Prostate gland (tissue), 2 donors: ENCODE data around the gene ZNF511. TPM values are rescaled to one million over a fixed set of nuclear protein-coding genes. Genes with fewer than 3 reads are reported as not detected.

Experiments used
- DNase-seq: peaks from one replicate; pipeline ENCODE4 v3.0.0-alpha.2; 2019; ENCODE audit warnings: low spot score
- H3K27ac ChIP-seq, 2 donors: fragments of 200-600 bp; sonication (generic); 2 replicates each; pipeline ENCODE4 v1.5.1; 2017 to 2019
- H3K27me3 ChIP-seq: fragments of 200-600 bp; sonication (generic); replicated peaks from 2 replicates; pipeline ENCODE4 v1.5.1; 2019; ENCODE audit not compliant: insufficient read depth
- H3K36me3 ChIP-seq, 2 donors: fragments of 200-600 bp; sonication (generic); 1 replicate in 1 of 2; 2 replicates in 1 of 2; pipeline versions ENCODE4 v1.5.1 to v1.8.1; 2017 to 2019
- H3K4me1 ChIP-seq: fragments of 200-600 bp; sonication (generic); replicated peaks from 2 replicates; pipeline ENCODE4 v1.5.1; 2019
- H3K4me3 ChIP-seq, 2 donors: fragments of 200-600 bp; sonication (generic); 2 replicates each; pipeline ENCODE4 v1.5.1; 2017 to 2019
- H3K9me3 ChIP-seq: fragments of 200-600 bp; sonication (generic); 2 replicates; pipeline ENCODE4 v1.5.1; 2017
- CTCF ChIP-seq, 4 experiments: fragments of 200-600 bp in 2 of 4; fragments of 450-650 bp in 2 of 4; sonication (generic) in 2 of 4; IDR thresholded peaks; 1 replicate in 3 of 4; 2 replicates in 1 of 4; pipeline ENCODE4 v1.5.1; 2016 to 2019; ENCODE audit warnings: antibody characterized with exemption in 4 of 4, mild to moderate bottlenecking in 2 of 4, moderate library complexity in 2 of 4
- POLR2A ChIP-seq: fragments of 450-650 bp; IDR thresholded peaks from one replicate; pipeline ENCODE4 v1.6.1; 2016; ENCODE audit warnings: antibody characterized with exemption, mild to moderate bottlenecking
- POLR2AphosphoS5 ChIP-seq: sonication (generic); formaldehyde crosslinking; IDR thresholded peaks from one replicate; pipeline ENCODE4 v1.6.1; 2017; ENCODE audit warnings: antibody characterized with exemption
- WGBS: methylation state at CpG from one replicate; pipeline ENCODE4 v1.1.5; 2018; 5-methylcytosine and 5-hydroxymethylcytosine counted together
- intact Hi-C: fragments of 100-400 bp; cut with DNase I; formaldehyde crosslinking; loops from one replicate; pipeline ENCODE4 v1.14.2; 2022
- total RNA-seq, 2 donors: library from RNA; depleted of rRNA; stranded (reverse); fragments of >200 nt; gene quantifications; one replicate each; pipeline ENCODE4 v1.1.0, GENCODE V29; 2016

ZNF511 gene
- total RNA-seq, 2 donors from 2014 or later, result 52.8 to 57.6 TPM

- intact Hi-C loops, result no loop called here
- 97% methylated on average over 14 of the region's 14 CpGs for WGBS
Measured at GRCh38 chr10:133354672-133355240, 46.0 kb downstream of the ZNF511 start.

GRCh38 chr10:133355266-133355665 lies 46.6 kb downstream of the ZNF511 start:
- TF ChIP-seq CTCF (IDR thresholded peaks at IDR 0.05) (no peak), POLR2A (no peak), POLR2AphosphoS5 (no peak)
- Histone ChIP-seq H3K27me3 (no peaks in the 10 kb centered on the region), H3K9me3 (no peaks in the 10 kb centered on the region), H3K27ac (no peak overlapping the region), H3K36me3 (no peaks in the 10 kb centered on the region), H3K4me3 (no peak overlapping the region), H3K4me1 (peaks cover under 1% of the 10 kb centered on the region)
- intact Hi-C loops, result no loop called here
- no peak for DNase-seq
- 92% methylated on average over 6 of the region's 6 CpGs for WGBS

More at GRCh38 chr10:133354672-133355240, 46.0 kb downstream of the ZNF511 start:
- H3K36me3 ChIP-seq, result no peaks in the 10 kb centered on the region
- H3K9me3 ChIP-seq, result no peaks in the 10 kb centered on the region
- H3K27me3 ChIP-seq, result no peaks in the 10 kb centered on the region
- H3K4me1 ChIP-seq, result no peaks in the 10 kb centered on the region
- DNase-seq, result no peak
- TF ChIP-seq CTCF (IDR thresholded peaks at IDR 0.05) (no peak), POLR2A (no peak), POLR2AphosphoS5 (no peak)
- no peak overlapping the region for H3K4me3 ChIP-seq
- no peak overlapping the region for H3K27ac ChIP-seq

GRCh38 chr10:133355991-133356390 lies 47.3 kb downstream of the ZNF511 start:
- H3K27me3 ChIP-seq, result no peaks in the 10 kb centered on the region
- H3K4me1 ChIP-seq, result peaks cover 6% of the 10 kb centered on the region
- WGBS, result 92% methylated on average over 3 of the region's 3 CpGs
- no peak overlapping the region for H3K27ac ChIP-seq
- H3K4me3 ChIP-seq, result no peak overlapping the region
- intact Hi-C loops, result no loop called here
- DNase-seq, result no peak
- TF ChIP-seq POLR2AphosphoS5 (no peak), CTCF (IDR thresholded peaks at IDR 0.05) (no peak), POLR2A (no peak)
- H3K9me3 ChIP-seq, result no peaks in the 10 kb centered on the region
- no peaks in the 10 kb centered on the region for H3K36me3 ChIP-seq

- H3K27me3 ChIP-seq, result no peaks in the 10 kb centered on the region
- intact Hi-C loops, result no loop called here
- H3K9me3 ChIP-seq, result no peaks in the 10 kb centered on the region
- TF ChIP-seq POLR2A, result no peak
- no peak for TF ChIP-seq POLR2AphosphoS5
- TF ChIP-seq CTCF (IDR thresholded peaks at IDR 0.05), result no peak
- peak overlapping the region; percentile 35 to 37 for H3K4me3 ChIP-seq
- 61% methylated on average over 25 of the region's 27 CpGs for WGBS
- H3K27ac ChIP-seq, result no peak overlapping the region
- H3K36me3 ChIP-seq, result no peaks in the 10 kb centered on the region
- no peak for DNase-seq
- H3K4me1 ChIP-seq, result peaks cover 6% of the 10 kb centered on the region
Measured at GRCh38 chr10:133356549-133357284, 48.0 kb downstream of the ZNF511 start.
